ENCODE measurements around the gene SF3B3. TPM values are rescaled to one million over a fixed set of nuclear protein-coding genes. Genes with fewer than 3 reads are reported as not detected.
"Not testable (repeated sequence)": the region's sequence is repeated elsewhere in the genome, so short reads cannot be mapped to it uniquely, and the experiment has no call there.

The SF3B3 gene
- total RNA-seq, 5 donors from 2014 or later (not counting 1 experiment from before 2014, with no cell fraction given): 202 to 291 (median 264) TPM

- H3K27ac ChIP-seq (ENCODE audit: low read length); H3K27me3 ChIP-seq (replicated peaks in 1 of 2; ENCODE audit: control insufficient read depth in 2 of 2, extremely low read depth in 1 of 2, insufficient read depth in 2 of 2, low read length in 1 of 2); H3K9me3 ChIP-seq; H3K4me3 Mint-ChIP-seq; DNase-seq; H3K27me3 Mint-ChIP-seq; H3K9me3 Mint-ChIP-seq; ATAC-seq (replicated peaks in 1 of 4); H3K27ac Mint-ChIP-seq; CTCF ChIA-PET; H3K4me3 ChIP-seq (ENCODE audit: control insufficient read depth in 1 of 2, extremely low read depth in 1 of 2, low read length in 1 of 2): not testable (repeated sequence)
- POLR2A ChIA-PET: interaction anchor here (0.6 to 0.7 kb wide), 3 partner anchors 9 to 208 kb away, joined by 3 to 4 read pairs (median 3); no protein-coding TSS in a partner anchor
- Histone ChIP-seq H3K36me3 (ENCODE audit: control insufficient read depth in 2 of 2, extremely low read depth in 1 of 2, insufficient read depth in 1 of 2, low read length in 1 of 2) (peaks cover 6 to 81% of the 10 kb centered on the region in 2 donors), H3K4me1 (ENCODE audit: control insufficient read depth in 1 of 2, extremely low read depth in 1 of 2, insufficient read depth in 2 of 2, low read length in 2 of 2) (peaks cover 14 to 43% of the 10 kb centered on the region in 2 experiments)
- Mint-ChIP-seq H3K4me1 (peaks cover 62 to 64% (median 63%) of the 10 kb centered on the region in 3 donors), H3K36me3 (peaks cover 55% of the 10 kb centered on the region)
- no CpG with 5 or more reads among the region's 7 CpGs for WGBS (ENCODE audit: insufficient coverage)
Measured at GRCh38 chr16:70529954-70530353, 6.3 kb downstream of the SF3B3 start.

GRCh38 chr16:70534971-70535370 lies 11.4 kb downstream of the SF3B3 start:
- peaks cover 7 to 96% of the 10 kb centered on the region in 2 donors for H3K36me3 ChIP-seq (ENCODE audit: control insufficient read depth in 2 of 2, extremely low read depth in 1 of 2, insufficient read depth in 1 of 2, low read length in 1 of 2)
- H3K9me3 ChIP-seq: no peaks in the 10 kb centered on the region
- H3K4me1 ChIP-seq (ENCODE audit: control insufficient read depth in 1 of 2, extremely low read depth in 1 of 2, insufficient read depth in 2 of 2, low read length in 2 of 2): peaks cover 0 to 2% of the 10 kb centered on the region in 2 experiments
- ATAC-seq (replicated peaks in 1 of 4) (no peak), DNase-seq (no peak)
- WGBS (ENCODE audit: insufficient coverage): no CpG with 5 or more reads among the region's 2 CpGs
- no peaks in the 10 kb centered on the region for H3K27me3 Mint-ChIP-seq
- POLR2A ChIA-PET: no interaction called here
- H3K4me3 Mint-ChIP-seq: no peak overlapping the region
- H3K4me3 ChIP-seq (ENCODE audit: control insufficient read depth in 1 of 2, extremely low read depth in 1 of 2, low read length in 1 of 2): no peak overlapping the region
- H3K27ac Mint-ChIP-seq: no peak overlapping the region
- CTCF ChIA-PET: no interaction called here
- H3K27ac ChIP-seq (ENCODE audit: low read length): no peak overlapping the region
- no peaks in the 10 kb centered on the region for H3K27me3 ChIP-seq (replicated peaks in 1 of 2; ENCODE audit: control insufficient read depth in 2 of 2, extremely low read depth in 1 of 2, insufficient read depth in 2 of 2, low read length in 1 of 2)
- H3K36me3 Mint-ChIP-seq: peaks cover 54% of the 10 kb centered on the region
- no peaks in the 10 kb centered on the region for H3K9me3 Mint-ChIP-seq
- H3K4me1 Mint-ChIP-seq: peaks cover 18 to 41% (median 40%) of the 10 kb centered on the region in 3 donors

GRCh38 chr16:70540994-70541393 lies 17.4 kb downstream of the SF3B3 start:
- Histone ChIP-seq H3K4me3 (ENCODE audit: control insufficient read depth in 1 of 2, extremely low read depth in 1 of 2, low read length in 1 of 2) (no peak overlapping the region), H3K9me3 (no peaks in the 10 kb centered on the region), H3K27ac (ENCODE audit: low read length) (no peak overlapping the region), H3K27me3 (replicated peaks in 1 of 2; ENCODE audit: control insufficient read depth in 2 of 2, extremely low read depth in 1 of 2, insufficient read depth in 2 of 2, low read length in 1 of 2) (no peaks in the 10 kb centered on the region), H3K36me3 (ENCODE audit: control insufficient read depth in 2 of 2, extremely low read depth in 1 of 2, insufficient read depth in 1 of 2, low read length in 1 of 2) (peaks cover 20 to 95% of the 10 kb centered on the region in 2 donors), H3K4me1 (ENCODE audit: control insufficient read depth in 1 of 2, extremely low read depth in 1 of 2, insufficient read depth in 2 of 2, low read length in 2 of 2) (no peaks in the 10 kb centered on the region)
- Mint-ChIP-seq H3K27me3 (no peaks in the 10 kb centered on the region), H3K36me3 (peaks cover 53% of the 10 kb centered on the region), H3K9me3 (no peaks in the 10 kb centered on the region), H3K27ac (no peak overlapping the region), H3K4me1 (peaks cover 0 to 26% (median 14%) of the 10 kb centered on the region in 3 donors), H3K4me3 (no peak overlapping the region)
- POLR2A ChIA-PET: no interaction called here
- WGBS (ENCODE audit: insufficient coverage): no CpG with 5 or more reads among the region's 3 CpGs
- ATAC-seq (replicated peaks in 1 of 4) (no peak), DNase-seq (no peak)
- CTCF ChIA-PET: no interaction called here

GRCh38 chr16:70544548-70544947 lies 20.9 kb downstream of the SF3B3 start:
- CTCF ChIA-PET: no interaction called here

GRCh38 chr16:70548936-70549335 lies 25.3 kb downstream of the SF3B3 start:
- DNase-seq (no peak), ATAC-seq (replicated peaks in 1 of 4) (no peak)
- ChIA-PET CTCF (no interaction called here), POLR2A (no interaction called here)
- no peak overlapping the region for H3K27ac Mint-ChIP-seq
- H3K36me3 Mint-ChIP-seq: peaks cover 52% of the 10 kb centered on the region
- no peaks in the 10 kb centered on the region for H3K9me3 Mint-ChIP-seq
- Histone ChIP-seq H3K27me3 (replicated peaks in 1 of 2; ENCODE audit: control insufficient read depth in 2 of 2, extremely low read depth in 1 of 2, insufficient read depth in 2 of 2, low read length in 1 of 2) (no peaks in the 10 kb centered on the region), H3K4me1 (ENCODE audit: control insufficient read depth in 1 of 2, extremely low read depth in 1 of 2, insufficient read depth in 2 of 2, low read length in 2 of 2) (no peaks in the 10 kb centered on the region), H3K4me3 (ENCODE audit: control insufficient read depth in 1 of 2, extremely low read depth in 1 of 2, low read length in 1 of 2) (no peak overlapping the region), H3K9me3 (no peaks in the 10 kb centered on the region), H3K27ac (ENCODE audit: low read length) (no peak overlapping the region), H3K36me3 (ENCODE audit: control insufficient read depth in 2 of 2, extremely low read depth in 1 of 2, insufficient read depth in 1 of 2, low read length in 1 of 2) (peaks cover 19 to 96% of the 10 kb centered on the region in 2 donors)
- no peak overlapping the region for H3K4me3 Mint-ChIP-seq
- peaks cover 12 to 29% (median 20%) of the 10 kb centered on the region in 3 donors for H3K4me1 Mint-ChIP-seq
- WGBS (ENCODE audit: insufficient coverage): 100% methylated on average over 1 of the region's 2 CpGs
- no peaks in the 10 kb centered on the region for H3K27me3 Mint-ChIP-seq

More at GRCh38 chr16:70544548-70544947, 20.9 kb downstream of the SF3B3 start:
- POLR2A ChIA-PET: no interaction called here
- H3K27ac Mint-ChIP-seq: no peak overlapping the region
- Histone ChIP-seq H3K27ac (ENCODE audit: low read length) (no peak overlapping the region), H3K4me3 (ENCODE audit: control insufficient read depth in 1 of 2, extremely low read depth in 1 of 2, low read length in 1 of 2) (no peak overlapping the region), H3K36me3 (ENCODE audit: control insufficient read depth in 2 of 2, extremely low read depth in 1 of 2, insufficient read depth in 1 of 2, low read length in 1 of 2) (peaks cover 32 to 94% of the 10 kb centered on the region in 2 donors), H3K27me3 (replicated peaks in 1 of 2; ENCODE audit: control insufficient read depth in 2 of 2, extremely low read depth in 1 of 2, insufficient read depth in 2 of 2, low read length in 1 of 2) (no peaks in the 10 kb centered on the region), H3K9me3 (no peaks in the 10 kb centered on the region), H3K4me1 (ENCODE audit: control insufficient read depth in 1 of 2, extremely low read depth in 1 of 2, insufficient read depth in 2 of 2, low read length in 2 of 2) (no peaks in the 10 kb centered on the region)
- WGBS (ENCODE audit: insufficient coverage): no CpG with 5 or more reads among the region's 1 CpG
- H3K4me1 Mint-ChIP-seq: peaks cover 11 to 22% (median 12%) of the 10 kb centered on the region in 3 donors
- H3K36me3 Mint-ChIP-seq: peaks cover 49% of the 10 kb centered on the region
- no peaks in the 10 kb centered on the region for H3K27me3 Mint-ChIP-seq
- no peak for DNase-seq
- no peak overlapping the region for H3K4me3 Mint-ChIP-seq
- ATAC-seq (replicated peaks in 1 of 4): no peak
- no peaks in the 10 kb centered on the region for H3K9me3 Mint-ChIP-seq

- H3K36me3 ChIP-seq (ENCODE audit: control insufficient read depth in 2 of 2, extremely low read depth in 1 of 2, insufficient read depth in 1 of 2, low read length in 1 of 2): peaks cover 15 to 96% of the 10 kb centered on the region in 2 donors
- Mint-ChIP-seq H3K27ac (peak overlapping the region; percentile 40 to 71), H3K4me3 (no peak overlapping the region), H3K36me3 (peaks cover 54% of the 10 kb centered on the region), H3K4me1 (peaks cover 12 to 25% (median 22%) of the 10 kb centered on the region in 3 donors), H3K9me3 (no peaks in the 10 kb centered on the region), H3K27me3 (no peaks in the 10 kb centered on the region)
- ATAC-seq (replicated peaks in 1 of 4) (no peak), DNase-seq (no peak)
- H3K4me1 ChIP-seq (ENCODE audit: control insufficient read depth in 1 of 2, extremely low read depth in 1 of 2, insufficient read depth in 2 of 2, low read length in 2 of 2): no peaks in the 10 kb centered on the region
- no peaks in the 10 kb centered on the region for H3K27me3 ChIP-seq (replicated peaks in 1 of 2; ENCODE audit: control insufficient read depth in 2 of 2, extremely low read depth in 1 of 2, insufficient read depth in 2 of 2, low read length in 1 of 2)
- POLR2A ChIA-PET: no interaction called here
- no peaks in the 10 kb centered on the region for H3K9me3 ChIP-seq
- H3K27ac ChIP-seq (ENCODE audit: low read length): no peak overlapping the region
- WGBS (ENCODE audit: insufficient coverage): no CpG with 5 or more reads among the region's 1 CpG
- H3K4me3 ChIP-seq (ENCODE audit: control insufficient read depth in 1 of 2, extremely low read depth in 1 of 2, low read length in 1 of 2): no peak overlapping the region
- CTCF ChIA-PET: no interaction called here
Measured at GRCh38 chr16:70550082-70550481, 26.5 kb downstream of the SF3B3 start.

Measured in T-cell (primary cell).